Endothelial cell of umbilical vein (primary cell): ENCODE results near the gene MYL5.

Experiments
- CTCF ChIP-seq, 2 donors: IDR thresholded peaks; 1 replicate in 1 of 2; 2 replicates in 1 of 2; pipeline ENCODE4 v1.5.1; 2011; ENCODE audit warnings: low read length in 2 of 2, mild to moderate bottlenecking in 2 of 2, moderate library complexity in 2 of 2, control low read depth in 1 of 2, inconsistent platforms in 1 of 2, low read depth in 1 of 2; ENCODE audit not compliant: insufficient read depth in 1 of 2; ENCODE audit errors: extremely low read depth in 1 of 2
- EZH2 ChIP-seq: IDR thresholded peaks from 2 replicates; pipeline ENCODE4 v1.6.1; 2012; ENCODE audit warnings: borderline replicate concordance, low read depth, mild to moderate bottlenecking, moderate library complexity, low read length, inconsistent platforms; ENCODE audit not compliant: severe bottlenecking
- FOS ChIP-seq: IDR thresholded peaks from 2 replicates; pipeline ENCODE4 v1.6.1; 2011; ENCODE audit warnings: mild to moderate bottlenecking, low read length, moderate library complexity, borderline replicate concordance; ENCODE audit not compliant: insufficient read depth
- GATA2 ChIP-seq: IDR thresholded peaks from 2 replicates; pipeline ENCODE4 v1.7.0; 2011; ENCODE audit warnings: low read depth, mild to moderate bottlenecking, moderate library complexity, mixed read lengths, low read length; ENCODE audit not compliant: insufficient read length, insufficient read depth
- JUN ChIP-seq: IDR thresholded peaks from 2 replicates; pipeline ENCODE4 v1.6.1; 2011; ENCODE audit warnings: borderline replicate concordance, low read depth; ENCODE audit not compliant: insufficient read length, insufficient read depth
- MAX ChIP-seq: IDR thresholded peaks from 2 replicates; pipeline ENCODE4 v1.6.1; 2011; ENCODE audit not compliant: insufficient read depth, insufficient read length
- MYC ChIP-seq: IDR thresholded peaks from one replicate; pipeline ENCODE4 v1.6.1; 2011; ENCODE audit warnings: mild to moderate bottlenecking, low read depth, low read length
- POLR2A ChIP-seq: IDR thresholded peaks from 2 replicates; pipeline ENCODE4 v1.6.1; 2012; ENCODE audit warnings: low read depth, mild to moderate bottlenecking, control low read depth, low read length
- POLR2AphosphoS5 ChIP-seq: IDR thresholded peaks from 2 replicates; pipeline ENCODE4 v1.6.1; 2012; ENCODE audit warnings: low read depth, mild to moderate bottlenecking, control low read depth, low read length, moderate library complexity; ENCODE audit not compliant: insufficient read depth

- TF ChIP-seq CTCF (IDR thresholded peaks at IDR 0.05; ENCODE audit: extremely low read depth in 1 of 2, insufficient read depth in 1 of 2, low read depth in 1 of 2, low read length in 2 of 2), result no peak
- no peak for TF ChIP-seq JUN
- no peak for TF ChIP-seq POLR2A
- no peak for TF ChIP-seq POLR2AphosphoS5
- TF ChIP-seq EZH2, result no peak
- no peak for TF ChIP-seq MAX
- no peak for TF ChIP-seq GATA2
- no peak for TF ChIP-seq MYC
- TF ChIP-seq FOS, result no peak
These were observed 3.3 kb downstream of the MYL5 start for GRCh38 chr4:677431-678293.
